ENCODE data around the gene MAL.

MAL gene

DNA sequence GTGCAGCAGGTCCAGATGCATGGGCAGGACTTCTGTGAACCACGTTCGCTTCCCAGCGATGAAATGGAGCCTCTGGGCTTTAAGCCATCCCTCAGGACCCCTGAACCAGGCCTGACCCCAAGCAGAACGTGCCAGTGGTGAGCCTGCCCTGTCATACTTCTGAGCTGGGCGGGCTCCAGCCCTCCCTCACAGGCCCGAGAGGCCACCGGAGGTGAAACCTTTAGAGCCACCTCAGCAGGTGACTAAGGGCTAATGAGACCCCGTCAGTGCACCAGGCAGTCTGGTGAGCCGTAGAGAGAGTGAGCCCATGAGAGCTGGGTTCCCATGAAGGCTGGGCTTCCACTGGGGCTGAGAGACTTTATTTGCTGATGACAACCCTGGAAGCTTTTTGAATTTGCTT, 8.9 kb upstream of the MAL start:
- no peak for DNase-seq (ENCODE audit: low read depth in 2 of 2)

DNA sequence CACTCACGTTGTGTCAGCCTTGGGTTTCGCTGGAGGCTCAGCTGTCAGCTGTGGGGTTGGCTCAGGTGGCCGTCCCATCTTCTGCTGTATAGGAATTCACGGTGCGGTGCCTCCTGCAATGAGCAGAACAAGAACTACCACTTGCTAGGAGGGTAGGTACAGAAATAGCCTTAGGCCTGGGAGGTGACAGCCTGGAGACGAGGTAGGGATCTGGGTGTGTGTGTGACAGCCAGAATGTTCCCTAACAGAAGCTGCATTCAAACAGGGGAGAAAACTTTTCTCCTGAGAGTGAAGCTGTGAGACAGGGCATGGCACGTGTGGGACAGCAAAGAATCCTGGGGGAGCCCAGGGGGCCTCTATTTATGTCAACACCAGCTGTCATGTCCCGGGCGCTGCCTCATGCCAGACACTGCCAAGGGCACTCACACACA, 8.4 kb upstream of the MAL start:
- no peak for DNase-seq (ENCODE audit: low read depth in 2 of 2)

DNA sequence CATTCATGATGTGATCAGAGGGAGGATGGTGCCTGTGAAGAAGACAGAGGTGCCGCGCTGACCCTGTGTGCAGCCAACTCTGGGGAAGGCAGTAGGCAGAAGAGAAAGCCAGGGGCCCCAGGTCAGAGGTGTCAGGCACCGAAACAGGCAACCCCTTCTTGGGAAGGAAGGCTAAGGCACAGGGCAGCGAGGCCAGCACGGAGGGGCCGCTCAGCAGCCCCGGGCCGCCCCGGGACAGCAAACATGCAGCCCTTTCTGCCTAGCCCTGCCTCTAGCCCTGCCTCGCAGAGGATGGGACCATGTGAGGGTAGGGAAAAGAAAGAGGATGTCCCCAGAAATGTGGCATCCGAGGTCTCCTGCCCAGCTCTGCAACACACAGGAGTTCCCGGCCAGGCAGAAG, 7.7 kb upstream of the MAL start:
- DNase-seq (ENCODE audit: low read depth in 2 of 2): no peak

DNA sequence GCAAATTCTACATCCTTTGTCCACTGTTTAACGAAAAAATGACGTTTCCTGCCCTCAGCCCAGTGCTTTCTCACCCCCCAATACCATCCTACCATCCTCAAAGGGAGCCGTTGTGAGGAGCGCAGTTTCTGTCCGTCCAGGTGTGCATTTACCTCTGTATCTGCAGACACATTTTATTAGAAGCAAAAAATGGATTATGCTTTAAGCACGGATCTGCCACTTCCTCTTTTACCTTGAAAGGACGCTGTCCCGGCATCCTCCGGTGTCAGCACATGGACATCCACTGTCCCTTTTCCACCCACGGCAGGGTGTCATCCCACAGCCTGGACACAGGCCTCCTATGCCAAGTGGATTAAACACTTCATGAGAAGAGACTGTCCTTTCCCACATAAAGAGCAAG, 7.2 kb upstream of the MAL start:
- no peak for DNase-seq (ENCODE audit: low read depth in 2 of 2)

DNA sequence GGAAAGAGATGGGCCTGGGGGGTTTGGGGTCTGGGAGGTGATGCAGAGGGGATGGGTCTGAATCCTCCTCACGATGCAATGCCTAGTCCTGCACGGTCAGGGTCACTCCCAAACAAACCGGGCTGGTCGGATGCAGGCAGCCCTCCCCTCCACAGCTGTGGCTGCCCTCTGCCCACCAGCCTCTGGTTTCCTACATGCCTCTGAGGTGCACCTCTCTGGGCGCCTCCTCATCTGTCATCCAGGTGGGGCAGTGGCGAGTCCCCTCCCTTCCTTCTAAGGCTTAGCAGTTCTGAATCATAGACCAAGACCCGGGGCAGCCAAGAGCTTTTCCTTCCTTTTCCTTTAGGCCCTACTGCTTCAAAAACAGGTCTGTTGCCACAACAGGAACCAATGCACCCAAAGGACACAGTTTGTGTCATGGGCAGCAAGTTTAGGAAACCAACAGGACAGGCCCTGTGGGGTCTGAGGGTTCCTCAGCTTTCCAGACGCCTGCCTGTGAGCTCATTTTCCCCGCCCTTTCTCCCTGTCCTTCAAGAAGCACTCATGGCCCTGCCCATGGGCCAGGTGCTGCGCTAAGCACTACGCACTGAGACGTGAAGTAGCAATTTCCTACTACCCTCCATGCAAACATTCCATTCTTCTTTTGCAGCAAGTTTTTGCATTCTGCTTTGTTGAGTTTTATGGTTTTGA, 6.5 kb upstream of the MAL start:
- DNase-seq (ENCODE audit: low read depth in 2 of 2): no peak

DNA sequence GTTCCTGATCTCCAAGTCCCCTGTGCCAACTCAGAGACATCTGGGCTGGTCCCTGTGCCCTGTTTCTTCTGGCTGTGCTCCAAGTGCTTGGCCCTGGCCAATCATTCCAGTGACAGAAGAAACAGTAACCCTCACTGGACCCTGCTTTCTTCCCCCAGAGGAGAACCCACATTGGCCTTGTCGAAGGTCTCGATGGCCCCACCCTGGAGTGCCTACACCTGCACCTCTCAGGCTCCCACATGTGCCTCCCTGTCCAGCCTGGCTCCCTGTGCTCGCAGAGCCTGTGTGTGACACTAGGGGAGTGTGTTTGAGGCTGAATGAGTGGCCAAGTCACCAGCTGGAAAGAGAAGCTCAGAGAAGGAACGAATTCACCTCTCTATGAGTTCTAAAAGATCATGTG, 5.9 kb upstream of the MAL start:
- DNase-seq (ENCODE audit: low read depth in 2 of 2): no peak

DNA sequence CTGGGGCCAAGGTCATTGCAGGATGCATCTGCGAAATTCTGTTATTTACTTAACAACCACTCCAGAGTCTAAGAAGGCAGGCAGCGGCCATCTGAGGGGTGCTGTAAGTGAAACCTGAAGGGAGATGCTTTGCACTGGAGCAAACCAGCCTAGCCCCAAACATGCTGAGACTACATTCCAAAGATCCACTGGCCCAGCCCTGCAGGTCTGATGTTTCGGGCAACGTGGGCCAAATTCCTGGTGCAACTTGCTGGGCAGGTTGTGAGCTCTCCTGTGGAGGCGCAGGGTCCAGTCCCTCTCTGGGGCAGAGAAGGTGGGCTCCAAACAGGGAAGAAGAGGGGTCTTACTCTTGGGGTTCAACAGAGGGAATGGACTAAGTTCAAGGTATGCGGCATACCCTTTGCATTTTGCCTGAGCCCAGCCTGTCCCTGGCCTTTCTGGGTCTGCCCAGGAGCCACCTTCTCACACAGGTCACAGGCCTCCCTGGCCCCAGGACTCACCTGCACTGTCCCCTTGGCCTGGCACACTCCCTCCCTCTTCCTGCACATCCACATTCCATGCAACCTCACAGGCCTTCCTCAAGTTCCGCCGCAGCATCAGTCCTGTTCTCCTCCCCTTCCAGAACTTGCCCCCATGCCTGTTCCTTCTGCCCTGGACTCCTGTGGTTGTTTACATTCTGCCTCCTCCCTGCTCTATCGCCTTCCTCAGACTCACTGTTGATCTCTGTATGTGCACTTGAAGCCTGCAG, 5.1 kb upstream of the MAL start:
- no peak for DNase-seq (ENCODE audit: low read depth in 2 of 2)

DNA sequence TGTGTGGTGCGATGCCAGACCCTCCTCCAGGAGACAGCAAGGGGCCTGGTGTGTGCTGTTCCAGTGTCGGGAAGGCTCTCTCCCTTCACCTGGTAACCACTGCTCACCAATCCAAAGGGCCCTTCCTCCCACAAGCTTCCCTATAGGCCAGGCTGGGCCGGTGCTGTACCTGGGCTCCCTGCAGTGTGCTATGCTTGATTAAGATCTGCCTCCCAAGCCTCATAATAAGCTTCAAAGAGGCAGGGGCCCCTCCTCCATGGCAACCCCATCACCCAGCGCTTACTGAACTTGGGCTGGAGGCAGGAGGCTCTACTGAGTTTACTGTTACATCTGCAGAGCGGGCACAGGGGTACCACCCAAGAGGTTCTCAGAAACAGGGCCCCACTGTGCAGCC, 4.5 kb upstream of the MAL start:
- DNase-seq (ENCODE audit: low read depth in 2 of 2): no peak

DNA sequence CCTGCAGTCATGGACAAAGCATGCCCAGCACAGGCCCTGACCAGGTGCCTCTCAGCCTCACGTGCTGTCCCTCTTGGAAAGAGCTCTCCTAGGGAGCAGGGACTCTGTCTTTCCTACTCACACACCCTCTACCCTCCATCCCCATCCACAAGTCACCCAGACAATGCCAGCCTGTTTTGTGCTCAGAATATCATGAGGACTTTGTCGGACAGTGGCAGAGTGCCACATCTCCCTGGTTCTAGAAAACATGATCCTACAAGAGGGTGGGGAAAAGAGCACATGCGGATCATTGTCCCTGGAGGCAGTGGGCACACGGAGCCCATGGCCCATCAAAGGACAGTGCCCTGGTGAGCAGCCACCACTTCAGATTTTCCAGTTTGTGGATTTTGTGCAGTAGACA, 3.7 kb upstream of the MAL start:
- no peak for DNase-seq (ENCODE audit: low read depth in 2 of 2)

DNA sequence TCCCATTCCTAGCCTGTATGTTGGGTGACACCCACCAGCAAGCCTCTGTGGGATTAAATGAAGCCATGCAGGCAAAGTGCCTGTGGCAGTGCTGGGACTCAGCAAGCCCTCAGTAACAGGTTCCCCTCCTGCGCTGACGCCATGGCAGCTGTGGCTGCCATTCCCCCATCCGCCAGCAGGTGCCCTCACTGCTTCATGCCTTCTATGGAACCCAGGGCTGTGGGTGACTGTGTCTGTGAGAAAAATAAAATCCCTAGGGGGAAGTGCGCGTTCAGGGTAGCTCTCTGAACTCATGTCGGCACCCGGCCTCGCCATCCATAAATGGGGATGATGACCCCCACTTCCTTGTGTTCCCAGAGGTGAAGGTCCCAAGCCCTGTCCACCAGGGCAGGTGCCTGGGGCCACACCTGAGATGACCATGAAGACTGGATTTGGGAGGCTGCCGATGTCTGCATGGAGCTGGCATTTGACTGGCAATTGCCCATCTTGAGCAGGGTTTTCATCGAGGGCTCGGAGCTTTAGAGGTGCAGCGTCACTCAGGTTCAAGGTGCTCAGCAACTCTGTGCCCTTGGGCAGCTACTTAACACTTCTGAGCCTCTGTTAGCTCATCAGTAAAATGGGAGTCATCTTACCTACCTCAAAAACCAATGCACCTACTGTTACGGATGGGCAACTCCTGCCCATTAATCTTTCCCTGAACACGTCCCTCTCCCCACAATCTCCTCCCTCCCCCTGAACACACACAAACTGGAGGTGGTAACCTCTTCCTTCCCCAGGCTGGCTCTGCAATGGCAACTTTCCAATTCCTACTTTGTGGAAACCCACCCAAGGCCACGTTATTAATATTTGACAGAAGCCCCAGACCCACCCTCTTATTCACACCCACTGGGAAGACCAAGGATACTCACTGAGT, 2.9 kb upstream of the MAL start:
- peak; percentile 61 to 73 for DNase-seq (ENCODE audit: low read depth in 2 of 2)

DNA sequence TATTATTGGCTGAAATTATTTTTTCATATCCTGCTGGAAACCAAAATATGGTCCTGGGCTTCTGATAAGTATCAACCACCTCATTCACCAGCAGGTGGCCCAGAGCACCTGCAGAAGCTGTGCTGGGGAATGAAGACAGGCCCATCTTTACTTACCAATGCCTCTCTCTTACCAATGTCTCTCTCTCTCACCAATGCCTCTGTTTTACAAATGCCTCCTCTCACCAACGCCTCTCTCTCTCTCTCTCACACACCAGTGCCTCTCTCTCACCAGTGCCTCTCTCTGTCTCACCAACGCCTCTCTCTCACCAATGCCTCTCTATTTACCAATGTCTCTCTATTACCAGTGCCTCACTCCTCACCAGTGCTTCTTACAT, 2.3 kb upstream of the MAL start:
- peak in 1 of 2 donors; percentile 32 for DNase-seq (ENCODE audit: low read depth in 2 of 2)

DNA sequence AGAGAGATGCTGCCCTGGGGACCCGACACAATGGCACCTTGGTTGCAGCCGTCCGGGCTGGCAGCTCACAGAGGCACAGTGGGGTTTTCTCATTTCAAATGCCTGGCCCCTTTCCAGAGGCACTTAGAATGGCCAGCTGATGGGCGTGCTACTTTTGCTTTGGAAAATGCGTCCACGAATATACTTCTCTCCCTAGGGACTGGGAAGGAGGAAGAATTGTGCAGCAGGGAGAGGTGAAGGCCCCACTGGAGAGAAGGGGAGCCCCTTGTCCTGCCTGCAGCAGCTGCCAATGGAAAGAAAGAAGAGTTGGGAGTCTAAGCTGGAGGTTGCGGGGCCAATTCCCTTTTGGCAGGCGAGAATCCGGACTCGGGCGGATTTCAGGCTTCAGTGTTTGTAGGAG, 1.1 kb upstream of the MAL start:
- no peak for DNase-seq (ENCODE audit: low read depth in 2 of 2)

DNA sequence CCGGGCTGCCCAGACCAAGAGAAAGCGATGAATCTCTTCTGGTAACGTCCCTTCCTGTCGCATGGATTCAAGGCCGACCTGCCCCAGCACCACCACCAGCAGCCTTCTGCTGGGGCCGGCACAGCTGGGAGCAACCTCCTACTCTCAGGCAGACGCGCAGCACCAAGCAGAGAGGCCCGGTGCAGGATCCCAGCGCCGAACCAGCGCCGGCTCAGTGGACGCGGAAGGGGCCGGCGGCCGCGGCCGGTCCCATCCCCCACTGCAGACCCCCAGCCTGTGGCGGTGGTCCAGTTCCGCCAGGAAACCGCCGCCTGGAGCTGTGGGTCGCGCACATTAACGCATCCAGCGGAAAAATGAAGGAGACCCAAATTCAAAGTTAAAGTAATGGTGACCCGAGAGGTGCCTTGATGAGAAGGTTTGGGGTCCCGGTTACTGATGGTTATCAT, 525 bp upstream of the MAL start:
- DNase-seq (ENCODE audit: low read depth in 2 of 2): no peak

DNA sequence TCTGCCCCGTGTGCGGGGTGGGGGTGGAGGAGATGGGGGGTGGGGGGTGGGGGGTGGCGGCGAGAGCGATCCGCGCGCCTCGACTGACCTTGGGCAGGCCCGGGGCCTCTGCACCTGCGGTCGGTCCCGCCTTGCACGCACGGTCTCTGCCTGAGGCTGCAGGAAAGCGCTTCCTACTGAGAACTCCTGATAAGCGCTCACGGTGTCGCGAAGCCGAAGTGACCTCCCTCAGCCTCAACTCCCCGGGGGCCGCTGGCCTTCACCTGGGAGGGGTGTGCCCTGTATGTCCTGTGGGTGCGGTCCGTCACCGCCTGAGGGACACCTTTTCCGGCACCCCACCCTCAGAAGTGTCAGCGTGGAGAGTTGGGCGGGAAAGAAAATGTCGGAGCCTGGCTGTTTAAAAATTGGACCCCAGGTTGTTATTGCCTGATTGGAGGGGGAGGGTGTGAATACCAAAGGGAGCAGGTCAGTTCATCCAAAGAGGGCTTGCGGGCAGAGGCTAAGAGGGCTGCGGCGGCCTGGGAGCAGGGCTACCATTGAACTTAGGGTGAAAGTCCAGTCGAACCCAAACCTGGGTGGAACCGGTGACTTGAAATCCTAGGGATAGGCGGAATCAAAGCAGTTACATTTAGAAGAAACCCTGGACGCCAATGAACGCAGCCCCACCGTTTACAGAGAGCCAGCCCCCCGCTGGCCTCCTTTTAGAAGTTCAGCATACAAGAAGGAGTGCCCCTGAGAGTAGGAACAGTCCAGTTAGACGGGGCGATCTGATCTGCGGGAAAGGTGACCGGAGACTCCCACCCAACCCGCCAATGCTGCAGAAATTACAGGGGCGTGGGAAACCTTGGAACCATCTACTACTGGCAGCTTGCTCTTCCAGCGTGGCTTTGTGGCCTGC, 1.2 kb downstream of the MAL start:
- DNase-seq (ENCODE audit: low read depth in 2 of 2): no peak

DNA sequence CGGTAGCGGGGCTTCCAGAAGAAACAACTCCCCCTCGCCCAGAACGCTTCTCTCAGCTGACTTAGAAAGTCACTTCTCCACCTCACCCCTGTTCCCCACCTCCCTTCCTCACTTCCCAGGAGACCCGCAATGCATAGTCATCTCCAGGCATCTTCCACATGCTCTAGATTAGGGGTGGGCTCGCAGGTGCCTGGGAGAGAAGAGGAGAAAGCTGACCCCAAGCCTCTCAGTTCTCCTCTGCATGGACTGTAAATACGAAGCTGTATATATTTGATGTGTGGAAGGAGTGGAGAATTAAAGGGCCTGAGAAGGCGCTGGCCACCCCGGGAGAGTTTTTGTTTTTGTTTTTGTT, 1.8 kb downstream of the MAL start:
- no peak for DNase-seq (ENCODE audit: low read depth in 2 of 2)

DNA sequence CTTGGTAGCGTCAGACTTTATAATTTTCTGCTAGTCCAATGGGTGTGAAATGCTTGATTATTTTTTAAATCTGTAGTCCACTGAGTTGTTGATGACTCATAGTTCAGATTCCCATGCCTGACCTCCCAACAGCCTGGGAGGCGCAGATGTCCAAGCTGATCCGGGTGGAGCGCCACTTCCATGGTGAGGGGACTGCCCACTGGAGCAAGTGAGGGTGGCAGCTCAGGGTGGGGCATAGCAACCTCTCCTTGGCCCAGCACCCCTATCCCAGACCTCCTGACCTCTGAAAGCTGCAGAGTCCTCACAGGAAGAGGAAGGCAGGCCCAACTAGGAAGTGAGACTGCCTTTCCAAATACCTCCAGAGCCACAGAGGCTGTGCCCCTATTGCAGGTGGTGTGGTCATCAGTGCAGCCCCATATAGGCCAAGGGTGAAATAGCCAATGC, 4.4 kb downstream of the MAL start:
- DNase-seq (ENCODE audit: low read depth in 2 of 2): no peak

DNA sequence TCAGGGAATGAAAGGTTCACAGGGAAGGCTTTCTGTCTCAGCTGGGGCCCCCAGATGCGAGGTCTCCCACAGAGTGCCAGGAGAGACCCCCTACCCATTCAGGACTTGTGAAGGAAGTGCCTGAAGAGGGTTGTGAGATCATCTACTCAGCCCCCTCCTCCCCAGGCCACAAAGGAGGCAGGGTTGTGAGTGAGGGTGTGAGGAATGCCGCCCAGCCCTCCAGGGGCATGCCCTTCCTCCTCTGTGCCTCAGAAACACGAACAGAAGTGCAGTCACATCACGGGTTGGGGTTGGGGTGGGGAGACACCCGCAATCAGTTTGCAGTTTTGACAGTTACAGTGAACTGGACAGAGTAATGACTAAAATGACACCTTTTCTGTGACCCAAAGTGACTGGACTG, 5.0 kb downstream of the MAL start:
- no peak for DNase-seq (ENCODE audit: low read depth in 2 of 2)

DNA sequence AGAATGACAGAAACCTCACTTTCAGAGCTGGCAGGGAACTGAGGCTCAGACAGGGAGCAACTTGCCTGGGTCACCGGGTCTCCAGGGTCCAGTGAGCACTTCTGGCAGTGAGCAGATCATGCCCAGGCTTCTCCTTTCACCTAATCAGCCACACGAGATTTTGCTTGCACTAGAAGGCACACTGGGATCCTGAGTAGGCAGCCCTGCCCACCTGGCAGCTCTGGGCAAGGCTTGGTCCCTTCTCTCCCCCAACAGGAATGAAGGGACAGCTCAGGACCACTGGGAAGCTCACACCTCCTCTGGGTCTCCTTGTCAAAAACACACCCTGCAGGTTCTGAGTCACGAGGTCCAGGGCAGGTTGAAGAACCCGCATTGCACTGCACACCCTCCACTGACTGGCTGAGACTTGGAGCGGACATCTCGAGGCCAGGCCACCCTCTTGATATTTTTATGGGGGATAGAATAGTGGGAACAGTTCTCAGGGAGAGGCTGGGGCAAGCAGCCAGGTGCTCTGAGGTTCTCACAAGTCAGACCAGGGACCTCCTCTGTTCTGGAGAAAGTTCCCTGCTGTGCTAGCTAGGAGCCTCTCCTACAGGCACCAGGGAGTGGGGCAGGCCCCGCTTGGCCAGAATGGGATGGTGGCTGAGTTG, 5.7 kb downstream of the MAL start:
- DNase-seq (ENCODE audit: low read depth in 2 of 2): no peak

DNA sequence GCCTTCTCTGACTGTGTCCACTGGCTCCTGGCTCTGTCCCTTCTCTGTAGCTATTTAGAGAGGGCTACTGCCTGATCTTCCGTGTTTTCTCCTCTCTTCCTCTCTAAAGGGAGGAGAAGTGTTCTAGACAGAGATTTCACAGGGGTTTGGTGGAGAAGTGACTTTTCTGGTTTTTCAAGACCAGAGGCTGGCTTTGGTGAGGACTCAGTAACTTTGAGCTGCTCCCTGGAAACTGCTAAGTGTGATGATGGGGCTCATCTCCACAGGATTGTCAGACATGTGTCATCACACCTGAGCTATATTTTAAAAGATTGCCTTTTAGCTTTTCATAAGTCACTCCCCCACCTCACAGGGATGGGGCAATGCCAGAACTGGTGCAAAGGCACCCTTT, 6.2 kb downstream of the MAL start:
- no peak for DNase-seq (ENCODE audit: low read depth in 2 of 2)

DNA sequence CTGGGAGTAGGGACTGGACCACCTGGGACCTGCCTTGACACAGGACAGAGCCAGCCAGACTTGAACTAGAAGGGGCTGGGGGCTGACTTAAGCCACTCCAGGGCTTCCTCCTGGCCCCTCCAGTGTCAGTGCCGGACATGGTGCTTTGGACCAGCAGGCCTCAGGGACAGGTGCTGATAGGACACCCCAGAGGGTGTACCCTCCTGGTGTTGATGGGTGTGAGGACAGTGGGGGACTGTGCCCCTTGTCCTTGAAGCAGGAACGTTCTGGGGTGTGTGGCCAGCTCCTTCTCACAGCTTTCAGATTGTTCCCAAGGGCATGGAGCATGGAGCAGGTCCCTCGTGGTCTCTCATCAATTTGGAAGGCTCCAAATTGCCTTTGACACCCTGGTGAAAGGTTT, 6.8 kb downstream of the MAL start:
- DNase-seq (ENCODE audit: low read depth in 2 of 2): no peak

Measured in stimulated activated CD8-positive, alpha-beta memory T cell treated with anti-CD3 and anti-CD28 coated beads, Interleukin-2, amount 100 ng/mL, for 1 hour (primary cell).